ENCODE data around the gene SLC22A5.

DNA sequence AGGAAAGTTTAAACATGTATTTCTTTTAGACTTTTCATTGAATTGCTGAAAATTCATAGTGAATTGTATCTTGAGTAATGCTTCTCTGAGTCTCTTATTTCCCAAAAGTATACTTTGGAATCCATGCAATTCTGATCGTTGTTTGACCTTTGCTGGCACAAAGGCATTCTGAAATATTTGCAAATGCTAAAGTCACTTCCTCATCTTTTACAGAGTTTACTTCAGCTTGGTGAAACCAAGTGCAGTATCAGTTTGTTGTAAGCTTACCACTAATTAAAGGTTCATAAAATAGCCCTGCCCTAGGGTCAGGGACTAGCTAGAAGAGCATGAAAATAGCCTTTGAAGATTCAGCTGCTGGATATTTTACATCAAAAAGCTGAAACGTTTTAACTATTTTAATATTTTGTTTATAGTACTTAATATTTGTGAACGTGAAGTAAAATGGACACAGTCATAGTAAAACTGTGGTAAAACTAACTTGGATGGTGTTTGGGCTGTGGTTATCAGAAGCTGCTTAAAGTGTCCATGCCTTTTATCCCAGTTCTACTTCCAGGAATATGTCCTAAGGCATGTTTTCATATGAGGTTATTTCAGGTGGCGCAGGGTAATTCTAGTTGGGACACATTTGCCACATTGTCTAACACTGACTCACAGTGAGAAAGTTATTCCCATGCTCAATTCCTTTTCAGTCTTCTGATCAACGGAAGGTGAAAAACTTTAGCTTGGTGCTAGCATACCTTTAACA is 45.3 kb downstream of the SLC22A5 start:
- TF ChIP-seq, protein P1, sequence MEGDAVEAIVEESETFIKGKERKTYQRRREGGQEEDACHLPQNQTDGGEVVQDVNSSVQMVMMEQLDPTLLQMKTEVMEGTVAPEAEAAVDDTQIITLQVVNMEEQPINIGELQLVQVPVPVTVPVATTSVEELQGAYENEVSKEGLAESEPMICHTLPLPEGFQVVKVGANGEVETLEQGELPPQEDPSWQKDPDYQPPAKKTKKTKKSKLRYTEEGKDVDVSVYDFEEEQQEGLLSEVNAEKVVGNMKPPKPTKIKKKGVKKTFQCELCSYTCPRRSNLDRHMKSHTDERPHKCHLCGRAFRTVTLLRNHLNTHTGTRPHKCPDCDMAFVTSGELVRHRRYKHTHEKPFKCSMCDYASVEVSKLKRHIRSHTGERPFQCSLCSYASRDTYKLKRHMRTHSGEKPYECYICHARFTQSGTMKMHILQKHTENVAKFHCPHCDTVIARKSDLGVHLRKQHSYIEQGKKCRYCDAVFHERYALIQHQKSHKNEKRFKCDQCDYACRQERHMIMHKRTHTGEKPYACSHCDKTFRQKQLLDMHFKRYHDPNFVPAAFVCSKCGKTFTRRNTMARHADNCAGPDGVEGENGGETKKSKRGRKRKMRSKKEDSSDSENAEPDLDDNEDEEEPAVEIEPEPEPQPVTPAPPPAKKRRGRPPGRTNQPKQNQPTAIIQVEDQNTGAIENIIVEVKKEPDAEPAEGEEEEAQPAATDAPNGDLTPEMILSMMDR (IDR thresholded peaks at IDR 0.05): peak in 1 of 6 experiments; percentile 38
- no peak for TF ChIP-seq POLR2A (IDR thresholded peaks at IDR 0.05)

Measured in Peyer's patch (tissue), 4 donors.